Loucy (cell line): ENCODE data around the gene WEE1.

ENCODE experiments used
- H2AFZ ChIP-seq: fragments of 200-600 bp; sonication (generic); 2 replicates; pipeline ENCODE4 v1.6.0; 2016; ENCODE audit warnings: antibody characterized with exemption, mild to moderate bottlenecking, low read length, moderate library complexity
- H3F3A ChIP-seq: fragments of 200-600 bp; 2 replicates; pipeline ENCODE4 v1.6.0; 2016; ENCODE audit warnings: antibody characterized with exemption, low read depth, mild to moderate bottlenecking
- H3K27me3 ChIP-seq: fragments of 200-600 bp; sonication (generic); 2 replicates; pipeline ENCODE4 v1.6.1; 2014; ENCODE audit warnings: low read length, mild to moderate bottlenecking; ENCODE audit not compliant: insufficient read depth, poor library complexity, severe bottlenecking
- H3K36me3 ChIP-seq: fragments of 200-600 bp; sonication (generic); 2 replicates; pipeline ENCODE4 v1.6.1; 2016; ENCODE audit warnings: low read length; ENCODE audit not compliant: insufficient read depth
- H3K4me1 ChIP-seq: fragments of 200-600 bp; sonication (generic); 2 replicates; pipeline ENCODE4 v1.5.1; 2014; ENCODE audit warnings: low read length, mild to moderate bottlenecking; ENCODE audit not compliant: insufficient read depth, poor library complexity, severe bottlenecking
- H3K4me2 ChIP-seq: fragments of 200-600 bp; sonication (generic); 2 replicates; pipeline ENCODE4 v1.6.0; 2014; ENCODE audit warnings: antibody characterized with exemption, low read length, low read depth, mild to moderate bottlenecking; ENCODE audit not compliant: poor library complexity, severe bottlenecking
- H3K4me3 ChIP-seq: fragments of 200-600 bp; sonication (generic); 2 replicates; pipeline ENCODE4 v1.5.1; 2014; ENCODE audit warnings: low read length, mild to moderate bottlenecking, mixed read lengths; ENCODE audit not compliant: poor library complexity, severe bottlenecking
- H3K79me2 ChIP-seq: fragments of 200-600 bp; sonication (generic); 2 replicates; pipeline ENCODE4 v1.6.1; 2014; ENCODE audit warnings: low read length; ENCODE audit not compliant: insufficient read depth
- H3K9ac ChIP-seq: fragments of 200-600 bp; sonication (generic); 2 replicates; pipeline ENCODE4 v1.6.0; 2014; ENCODE audit warnings: mild to moderate bottlenecking, low read depth, low read length, moderate library complexity; ENCODE audit not compliant: poor library complexity, severe bottlenecking
- H3K9me2 ChIP-seq: fragments of 200-600 bp; sonication (generic); replicated peaks from 2 replicates; pipeline ENCODE4 v1.6.1; 2016; ENCODE audit warnings: low read depth, low read length, mixed read lengths
- H3K9me3 ChIP-seq: fragments of 200-600 bp; sonication (generic); 2 replicates; pipeline ENCODE4 v1.6.1; 2014; ENCODE audit warnings: mild to moderate bottlenecking, antibody characterized with exemption, low read length, low read depth; ENCODE audit not compliant: insufficient read depth
- H4K20me1 ChIP-seq: fragments of 200-600 bp; sonication (generic); 2 replicates; pipeline ENCODE4 v1.6.0; 2014; ENCODE audit warnings: antibody characterized with exemption, low read length, mild to moderate bottlenecking; ENCODE audit not compliant: insufficient read depth, poor library complexity, severe bottlenecking
- EZH2phosphoT487 ChIP-seq: fragments of 200-600 bp; IDR thresholded peaks from 2 replicates; pipeline ENCODE4 v1.6.1; 2018; ENCODE audit warnings: antibody characterized with exemption, mild to moderate bottlenecking, moderate library complexity, borderline replicate concordance
- TF ChIP-seq, protein P1 (sequence below): fragments of 200-600 bp; sonication (generic); conservative IDR thresholded peaks from 2 replicates; pipeline ENCODE4 v1.5.1; 2014; ENCODE audit warnings: mild to moderate bottlenecking, antibody characterized with exemption, low read length

The WEE1 gene

DNA sequence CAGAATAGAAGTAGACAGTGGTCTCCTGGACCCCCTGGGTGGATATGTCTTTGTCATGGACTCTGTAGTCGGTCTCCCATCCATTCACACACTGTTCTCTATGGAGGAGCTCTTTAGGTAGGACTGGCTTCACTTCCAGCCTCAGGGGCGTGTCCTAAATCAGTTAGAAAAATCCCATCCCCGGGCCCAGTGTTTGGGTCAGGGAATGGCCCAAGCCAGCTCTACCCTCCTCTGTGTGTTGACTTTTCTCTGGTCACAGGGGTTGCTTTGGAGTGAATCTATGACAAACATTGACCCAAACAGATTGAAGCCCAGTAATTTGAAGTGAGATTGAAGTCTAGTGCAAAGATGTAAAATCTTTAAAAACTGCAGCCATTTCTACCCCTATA is 34.0 kb downstream of the WEE1 start:
- Histone ChIP-seq H3K9me2 (no peaks in the 10 kb centered on the region), H3F3A (no peaks in the 10 kb centered on the region), H3K27me3 (no peaks in the 10 kb centered on the region), H2AFZ (no peak overlapping the region), H3K9ac (no peak overlapping the region), H3K36me3 (no peaks in the 10 kb centered on the region), H3K79me2 (no peaks in the 10 kb centered on the region), H3K4me1 (peaks cover 10% of the 10 kb centered on the region), H4K20me1 (no peaks in the 10 kb centered on the region), H3K9me3 (no peaks in the 10 kb centered on the region), H3K4me3 (no peak overlapping the region), H3K4me2 (no peak overlapping the region)
- TF ChIP-seq EZH2phosphoT487, result no peak
- TF ChIP-seq, protein P1, sequence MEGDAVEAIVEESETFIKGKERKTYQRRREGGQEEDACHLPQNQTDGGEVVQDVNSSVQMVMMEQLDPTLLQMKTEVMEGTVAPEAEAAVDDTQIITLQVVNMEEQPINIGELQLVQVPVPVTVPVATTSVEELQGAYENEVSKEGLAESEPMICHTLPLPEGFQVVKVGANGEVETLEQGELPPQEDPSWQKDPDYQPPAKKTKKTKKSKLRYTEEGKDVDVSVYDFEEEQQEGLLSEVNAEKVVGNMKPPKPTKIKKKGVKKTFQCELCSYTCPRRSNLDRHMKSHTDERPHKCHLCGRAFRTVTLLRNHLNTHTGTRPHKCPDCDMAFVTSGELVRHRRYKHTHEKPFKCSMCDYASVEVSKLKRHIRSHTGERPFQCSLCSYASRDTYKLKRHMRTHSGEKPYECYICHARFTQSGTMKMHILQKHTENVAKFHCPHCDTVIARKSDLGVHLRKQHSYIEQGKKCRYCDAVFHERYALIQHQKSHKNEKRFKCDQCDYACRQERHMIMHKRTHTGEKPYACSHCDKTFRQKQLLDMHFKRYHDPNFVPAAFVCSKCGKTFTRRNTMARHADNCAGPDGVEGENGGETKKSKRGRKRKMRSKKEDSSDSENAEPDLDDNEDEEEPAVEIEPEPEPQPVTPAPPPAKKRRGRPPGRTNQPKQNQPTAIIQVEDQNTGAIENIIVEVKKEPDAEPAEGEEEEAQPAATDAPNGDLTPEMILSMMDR, result no peak

DNA sequence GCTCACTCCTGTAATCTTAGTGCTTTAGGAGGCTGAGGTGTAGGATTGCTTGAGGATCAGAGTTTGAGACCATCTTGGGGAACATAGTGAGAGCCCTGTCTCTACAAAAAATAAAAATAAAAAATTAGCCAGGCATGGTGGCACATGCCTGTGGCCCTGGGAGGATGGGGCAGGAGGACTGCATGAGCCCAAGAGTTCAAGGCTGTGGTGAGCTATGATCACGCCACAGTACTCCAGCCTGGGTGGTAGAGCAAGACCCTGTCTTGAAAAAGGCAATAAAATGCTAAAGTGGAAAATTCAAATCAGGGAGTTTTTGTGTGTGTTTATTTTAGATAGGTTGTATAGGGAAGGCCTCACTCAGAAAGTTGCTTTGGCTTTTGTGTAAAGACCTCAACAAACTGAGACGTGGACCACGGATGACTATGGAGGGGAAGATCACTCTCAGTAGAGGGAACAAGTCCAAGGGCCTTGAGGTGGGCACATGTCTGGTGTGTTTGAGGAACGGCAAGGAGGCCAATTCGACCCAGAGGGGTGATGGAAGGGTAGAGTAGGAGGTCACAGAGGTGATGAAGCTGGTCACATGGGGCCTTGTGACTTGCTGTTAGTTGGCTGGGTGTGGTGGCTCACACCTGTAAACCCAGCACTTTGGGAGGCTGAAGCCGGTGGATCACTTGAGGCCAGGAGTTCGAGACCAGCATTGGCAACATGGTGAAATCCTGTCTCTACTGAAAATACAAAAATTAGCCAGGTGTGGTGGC is 35.7 kb downstream of the WEE1 start:
- Histone ChIP-seq H3K4me2 (no peak overlapping the region), H3K36me3 (no peaks in the 10 kb centered on the region), H3K9ac (no peak overlapping the region), H3F3A (no peaks in the 10 kb centered on the region), H2AFZ (no peak overlapping the region), H3K4me1 (peaks cover 11% of the 10 kb centered on the region), H3K9me3 (no peaks in the 10 kb centered on the region), H3K79me2 (no peaks in the 10 kb centered on the region), H3K4me3 (no peak overlapping the region), H4K20me1 (no peaks in the 10 kb centered on the region), H3K9me2 (no peaks in the 10 kb centered on the region), H3K27me3 (no peaks in the 10 kb centered on the region)
- no peak for TF ChIP-seq EZH2phosphoT487
- TF ChIP-seq, protein P1, result no peak

DNA sequence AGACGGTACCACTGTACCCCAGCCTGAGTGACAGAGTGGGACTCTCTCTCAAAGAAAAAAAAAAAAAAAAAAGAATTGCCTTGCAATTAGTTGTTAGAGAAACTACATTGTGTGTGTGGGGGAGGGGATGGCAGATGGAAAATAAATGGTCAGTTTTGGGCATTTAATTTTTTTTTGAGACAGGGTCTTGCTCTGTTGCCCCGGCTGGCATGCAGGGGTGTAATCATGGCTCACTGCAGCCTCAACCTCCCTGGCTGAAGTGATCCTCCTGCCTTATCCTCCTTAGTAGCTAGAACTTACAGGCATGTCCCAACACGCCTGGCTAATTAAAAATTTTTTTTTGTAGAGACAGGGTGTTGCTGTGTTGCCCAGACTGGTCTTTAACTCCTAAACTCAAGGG is 36.4 kb downstream of the WEE1 start:
- no peak overlapping the region for H2AFZ ChIP-seq
- TF ChIP-seq, protein P1, result no peak
- no peak for TF ChIP-seq EZH2phosphoT487
- no peak overlapping the region for H3K4me3 ChIP-seq
- H3K9me3 ChIP-seq, result no peaks in the 10 kb centered on the region
- H3F3A ChIP-seq, result no peaks in the 10 kb centered on the region
- H3K4me2 ChIP-seq, result no peak overlapping the region
- no peaks in the 10 kb centered on the region for H3K79me2 ChIP-seq
- H3K9me2 ChIP-seq, result no peaks in the 10 kb centered on the region
- H3K27me3 ChIP-seq, result no peaks in the 10 kb centered on the region
- peaks cover 17% of the 10 kb centered on the region for H3K4me1 ChIP-seq
- no peak overlapping the region for H3K9ac ChIP-seq
- no peaks in the 10 kb centered on the region for H3K36me3 ChIP-seq
- no peaks in the 10 kb centered on the region for H4K20me1 ChIP-seq
